ENCODE data around the gene TOM1L2.

The TOM1L2 gene

DNA sequence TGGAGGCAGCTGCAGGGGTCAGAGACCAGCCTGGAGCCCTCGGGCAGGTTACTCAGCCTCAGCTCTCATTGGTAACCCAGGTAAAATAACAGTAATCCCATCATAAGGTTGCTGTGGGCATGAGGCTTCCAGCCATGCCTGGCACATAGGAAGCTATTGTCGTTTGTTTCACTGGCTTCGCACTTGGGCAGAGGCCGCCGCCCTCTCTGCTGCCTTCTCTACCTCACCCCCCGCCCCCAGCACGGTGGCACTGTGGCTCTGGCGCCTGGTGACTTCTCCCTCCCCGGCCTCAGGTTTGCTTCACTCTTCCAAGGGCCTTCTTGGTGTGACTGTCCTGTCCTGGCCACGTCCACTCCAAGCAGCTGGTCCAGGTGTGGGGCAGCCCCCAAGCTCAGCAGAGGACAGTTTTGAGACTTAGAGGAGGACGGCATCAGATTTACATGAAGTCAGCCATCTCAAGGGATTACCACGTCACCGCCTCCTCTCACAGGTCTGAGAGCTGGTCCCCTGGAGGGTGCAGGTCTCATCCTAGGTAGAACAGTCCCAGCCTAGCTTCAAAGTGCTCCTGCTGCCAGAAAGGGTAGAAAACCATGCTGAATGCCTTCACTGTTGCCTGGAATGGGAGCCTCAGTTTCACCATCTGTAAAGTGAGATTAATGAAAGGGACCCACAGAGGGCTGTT lies 170.3 kb downstream of the TOM1L2 start:
- H3K27ac ChIP-seq (ENCODE audit: low read length): no peak overlapping the region
- no peak overlapping the region for H3K4me2 ChIP-seq (ENCODE audit: low read depth, low read length)
- H2AFZ ChIP-seq (ENCODE audit: low read length): no peak overlapping the region
- H3K4me1 ChIP-seq (ENCODE audit: low read length): no peaks in the 10 kb centered on the region
- no peaks in the 10 kb centered on the region for H3K36me3 ChIP-seq (replicated peaks; ENCODE audit: insufficient read depth, low read length)
- H3K9me3 ChIP-seq (replicated peaks; ENCODE audit: insufficient read depth, low read length): no peaks in the 10 kb centered on the region
- no peak overlapping the region for H3K9ac ChIP-seq (ENCODE audit: low read length)
- H3K4me3 ChIP-seq (ENCODE audit: low read length): no peak overlapping the region
- no peaks in the 10 kb centered on the region for H4K20me1 ChIP-seq (ENCODE audit: insufficient read depth, low read length)
- DNase-seq: no peak
- H3K79me2 ChIP-seq (ENCODE audit: low read length): no peaks in the 10 kb centered on the region
- TF ChIP-seq, protein P1, sequence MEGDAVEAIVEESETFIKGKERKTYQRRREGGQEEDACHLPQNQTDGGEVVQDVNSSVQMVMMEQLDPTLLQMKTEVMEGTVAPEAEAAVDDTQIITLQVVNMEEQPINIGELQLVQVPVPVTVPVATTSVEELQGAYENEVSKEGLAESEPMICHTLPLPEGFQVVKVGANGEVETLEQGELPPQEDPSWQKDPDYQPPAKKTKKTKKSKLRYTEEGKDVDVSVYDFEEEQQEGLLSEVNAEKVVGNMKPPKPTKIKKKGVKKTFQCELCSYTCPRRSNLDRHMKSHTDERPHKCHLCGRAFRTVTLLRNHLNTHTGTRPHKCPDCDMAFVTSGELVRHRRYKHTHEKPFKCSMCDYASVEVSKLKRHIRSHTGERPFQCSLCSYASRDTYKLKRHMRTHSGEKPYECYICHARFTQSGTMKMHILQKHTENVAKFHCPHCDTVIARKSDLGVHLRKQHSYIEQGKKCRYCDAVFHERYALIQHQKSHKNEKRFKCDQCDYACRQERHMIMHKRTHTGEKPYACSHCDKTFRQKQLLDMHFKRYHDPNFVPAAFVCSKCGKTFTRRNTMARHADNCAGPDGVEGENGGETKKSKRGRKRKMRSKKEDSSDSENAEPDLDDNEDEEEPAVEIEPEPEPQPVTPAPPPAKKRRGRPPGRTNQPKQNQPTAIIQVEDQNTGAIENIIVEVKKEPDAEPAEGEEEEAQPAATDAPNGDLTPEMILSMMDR (IDR thresholded peaks at IDR 0.05; ENCODE audit: low read length): no peak
- TF ChIP-seq EZH2phosphoT487 (IDR thresholded peaks at IDR 0.05; ENCODE audit: low read length): no peak
- TF ChIP-seq EZH2 (optimal IDR thresholded peaks at IDR 0.05; ENCODE audit: low read depth, low read length): no peak
- H3K27me3 ChIP-seq (replicated peaks; ENCODE audit: insufficient read depth, low read length): no peaks in the 10 kb centered on the region
- H3K9me2 ChIP-seq (replicated peaks; ENCODE audit: insufficient read depth, low read length): no peaks in the 10 kb centered on the region
- no peaks in the 10 kb centered on the region for H3F3A ChIP-seq (ENCODE audit: insufficient read depth, low read length)

DNA sequence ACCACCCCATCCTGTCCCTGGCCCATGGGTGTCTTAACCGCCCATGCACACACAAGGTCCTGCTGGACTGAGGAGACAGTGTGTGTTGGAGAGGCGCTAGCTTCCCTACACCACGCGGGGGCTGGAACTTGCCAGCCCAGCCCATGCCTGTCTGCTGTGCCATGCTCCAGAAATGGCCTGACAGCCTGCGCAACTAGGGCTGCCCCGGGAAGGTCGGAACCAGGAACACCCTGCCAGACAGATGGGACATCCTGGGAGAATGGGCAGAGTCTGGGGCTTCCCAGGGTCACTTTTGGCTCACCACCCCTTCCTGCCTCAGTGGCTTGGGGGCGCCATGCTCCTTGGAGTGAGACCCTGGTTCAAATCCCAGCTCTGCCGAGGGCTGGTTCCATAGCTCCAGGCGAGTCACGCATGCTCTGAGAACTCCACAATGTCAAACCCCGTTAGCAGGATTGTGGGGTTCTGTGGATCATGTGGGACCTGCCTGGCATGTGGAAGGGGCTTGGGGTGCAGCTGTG lies 171.6 kb downstream of the TOM1L2 start:
- no peaks in the 10 kb centered on the region for H4K20me1 ChIP-seq (ENCODE audit: insufficient read depth, low read length)
- H3K79me2 ChIP-seq (ENCODE audit: low read length): no peaks in the 10 kb centered on the region
- no peak overlapping the region for H3K4me2 ChIP-seq (ENCODE audit: low read depth, low read length)
- H3K9me2 ChIP-seq (replicated peaks; ENCODE audit: insufficient read depth, low read length): no peaks in the 10 kb centered on the region
- H3K9ac ChIP-seq (ENCODE audit: low read length): no peak overlapping the region
- H3K4me3 ChIP-seq (ENCODE audit: low read length): no peak overlapping the region
- no peak for DNase-seq
- no peaks in the 10 kb centered on the region for H3K36me3 ChIP-seq (replicated peaks; ENCODE audit: insufficient read depth, low read length)
- no peak for TF ChIP-seq EZH2 (optimal IDR thresholded peaks at IDR 0.05; ENCODE audit: low read depth, low read length)
- TF ChIP-seq, protein P1 (IDR thresholded peaks at IDR 0.05; ENCODE audit: low read length): no peak
- no peak for TF ChIP-seq EZH2phosphoT487 (IDR thresholded peaks at IDR 0.05; ENCODE audit: low read length)
- H3K27me3 ChIP-seq (replicated peaks; ENCODE audit: insufficient read depth, low read length): no peaks in the 10 kb centered on the region
- no peaks in the 10 kb centered on the region for H3K4me1 ChIP-seq (ENCODE audit: low read length)
- H3K27ac ChIP-seq (ENCODE audit: low read length): no peak overlapping the region
- H3F3A ChIP-seq (ENCODE audit: insufficient read depth, low read length): no peaks in the 10 kb centered on the region
- H2AFZ ChIP-seq (ENCODE audit: low read length): no peak overlapping the region
- no peaks in the 10 kb centered on the region for H3K9me3 ChIP-seq (replicated peaks; ENCODE audit: insufficient read depth, low read length)

DNA sequence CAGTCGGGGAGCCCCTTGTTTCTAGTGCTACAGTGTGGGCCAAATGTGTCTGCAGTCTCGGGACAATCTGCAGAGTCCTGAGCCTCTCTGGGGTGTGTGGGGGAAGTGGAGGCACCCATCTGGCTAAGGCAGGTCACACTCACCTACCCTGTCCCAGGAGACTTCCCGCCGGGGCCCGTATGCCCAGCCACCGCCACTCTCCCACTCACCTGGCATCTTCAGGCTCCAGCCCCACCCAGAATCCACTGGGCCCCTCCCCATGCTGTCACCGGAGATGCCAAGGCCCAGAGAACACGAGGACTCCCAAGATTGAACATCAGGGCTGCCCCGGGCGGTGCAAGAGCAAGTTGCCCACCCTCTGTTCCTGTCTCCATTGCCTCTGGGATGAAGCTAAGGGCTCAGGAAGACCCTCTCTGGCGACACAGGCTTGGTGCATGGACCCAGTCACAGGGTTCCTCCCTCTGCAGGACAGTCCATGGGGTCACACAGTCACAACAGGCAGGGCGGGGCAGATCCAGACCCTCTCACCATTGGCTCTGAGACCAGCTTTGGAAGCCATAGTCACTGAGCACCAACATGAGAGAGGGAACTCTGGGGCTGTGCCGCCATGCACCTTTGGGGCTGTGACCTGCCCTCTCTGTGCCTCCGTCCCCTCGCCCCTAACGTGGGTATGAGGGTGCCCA lies 173.5 kb downstream of the TOM1L2 start:
- no peaks in the 10 kb centered on the region for H3K27me3 ChIP-seq (replicated peaks; ENCODE audit: insufficient read depth, low read length)
- no peaks in the 10 kb centered on the region for H3K79me2 ChIP-seq (ENCODE audit: low read length)
- no peak overlapping the region for H2AFZ ChIP-seq (ENCODE audit: low read length)
- no peak overlapping the region for H3K9ac ChIP-seq (ENCODE audit: low read length)
- DNase-seq: no peak
- H3K4me1 ChIP-seq (ENCODE audit: low read length): no peaks in the 10 kb centered on the region
- H3K27ac ChIP-seq (ENCODE audit: low read length): no peak overlapping the region
- H3K4me3 ChIP-seq (ENCODE audit: low read length): no peak overlapping the region
- H3K36me3 ChIP-seq (replicated peaks; ENCODE audit: insufficient read depth, low read length): no peaks in the 10 kb centered on the region
- H3K9me2 ChIP-seq (replicated peaks; ENCODE audit: insufficient read depth, low read length): no peaks in the 10 kb centered on the region
- H3K4me2 ChIP-seq (ENCODE audit: low read depth, low read length): no peak overlapping the region
- no peaks in the 10 kb centered on the region for H3F3A ChIP-seq (ENCODE audit: insufficient read depth, low read length)
- H3K9me3 ChIP-seq (replicated peaks; ENCODE audit: insufficient read depth, low read length): no peaks in the 10 kb centered on the region
- TF ChIP-seq, protein P1 (IDR thresholded peaks at IDR 0.05; ENCODE audit: low read length): no peak
- TF ChIP-seq EZH2 (optimal IDR thresholded peaks at IDR 0.05; ENCODE audit: low read depth, low read length) (no peak), EZH2phosphoT487 (IDR thresholded peaks at IDR 0.05; ENCODE audit: low read length) (no peak)
- no peaks in the 10 kb centered on the region for H4K20me1 ChIP-seq (ENCODE audit: insufficient read depth, low read length)

Measured in MM.1S (cell line).